ENCODE results near the gene FSTL5. TPM values are rescaled to one million over a fixed set of nuclear protein-coding genes. Genes with fewer than 3 reads are reported as not detected.

Gene FSTL5
- total and polyA plus RNA-seq, 5 donors = 0.02 TPM; not detected in 4

- Histone ChIP-seq H3K9me3 (ENCODE audit: control insufficient read depth, low read length) (no peaks in the 10 kb centered on the region), H3K27me3 (ENCODE audit: control insufficient read depth, insufficient read depth) (no peaks in the 10 kb centered on the region), H3K4me1 (ENCODE audit: control insufficient read depth, insufficient read depth, low read length) (no peaks in the 10 kb centered on the region), H3K27ac (ENCODE audit: low read length) (no peak overlapping the region), H3K4me3 (ENCODE audit: low read length) (no peak overlapping the region)
- no peak for DNase-seq
- ATAC-seq = no peak
- 87% methylated on average over 6 of the region's 6 CpGs for whole genome bisulfite sequencing
- intact Hi-C loops (cut with DNase I) = no loop called here
Measured at GRCh38 chr4:161894493-161895167, 269.2 kb downstream of the FSTL5 start.

GRCh38 chr4:161894014-161894413 is 269.8 kb downstream of the FSTL5 start:
- Histone ChIP-seq H3K4me1 (ENCODE audit: control insufficient read depth, insufficient read depth, low read length) (no peaks in the 10 kb centered on the region), H3K27ac (ENCODE audit: low read length) (no peak overlapping the region), H3K27me3 (ENCODE audit: control insufficient read depth, insufficient read depth) (no peaks in the 10 kb centered on the region), H3K4me3 (ENCODE audit: low read length) (no peak overlapping the region), H3K9me3 (ENCODE audit: control insufficient read depth, low read length) (no peaks in the 10 kb centered on the region)
- intact Hi-C loops (cut with DNase I) = no loop called here
- DNase-seq = no peak
- WGBS = 64% methylated on average over 1 of the region's 1 CpG
- ATAC-seq = no peak

GRCh38 chr4:161893566-161893965 is 270.2 kb downstream of the FSTL5 start:
- Histone ChIP-seq H3K27ac (ENCODE audit: low read length) (no peak overlapping the region), H3K4me3 (ENCODE audit: low read length) (no peak overlapping the region), H3K4me1 (ENCODE audit: control insufficient read depth, insufficient read depth, low read length) (no peaks in the 10 kb centered on the region), H3K9me3 (ENCODE audit: control insufficient read depth, low read length) (no peaks in the 10 kb centered on the region), H3K27me3 (ENCODE audit: control insufficient read depth, insufficient read depth) (no peaks in the 10 kb centered on the region)
- WGBS = 78% methylated on average over 1 of the region's 1 CpG
- no peak for ATAC-seq
- DNase-seq = no peak
- intact Hi-C loops (cut with DNase I) = no loop called here

DNA sequence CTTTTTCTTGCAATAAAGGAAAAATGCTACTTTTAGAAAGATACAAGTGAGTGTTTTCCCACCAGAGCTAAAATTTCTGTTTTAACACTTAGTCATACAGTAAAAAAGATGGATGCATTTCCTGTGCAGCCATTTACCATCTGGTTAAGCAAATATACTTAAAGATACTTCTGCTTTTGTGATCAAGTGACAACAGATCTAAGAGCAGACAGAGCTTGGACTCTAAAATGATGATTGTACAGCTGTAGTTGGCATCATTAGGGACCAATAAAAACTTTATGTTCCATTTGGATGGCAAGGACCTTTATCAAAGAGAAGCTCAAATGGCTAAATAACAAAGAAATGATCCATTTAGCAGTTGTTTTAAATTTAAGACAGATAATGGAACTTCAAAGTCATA is 270.8 kb downstream of the FSTL5 start:
- DNase-seq (no peak), ATAC-seq (no peak)
- Histone ChIP-seq H3K27ac (ENCODE audit: low read length) (no peak overlapping the region), H3K27me3 (ENCODE audit: control insufficient read depth, insufficient read depth) (no peaks in the 10 kb centered on the region), H3K4me1 (ENCODE audit: control insufficient read depth, insufficient read depth, low read length) (no peaks in the 10 kb centered on the region), H3K4me3 (ENCODE audit: low read length) (no peak overlapping the region), H3K9me3 (ENCODE audit: control insufficient read depth, low read length) (no peaks in the 10 kb centered on the region)
- intact Hi-C loops (cut with DNase I) = no loop called here

- H3K9me3 ChIP-seq (ENCODE audit: control insufficient read depth, low read length) = no peaks in the 10 kb centered on the region
- H3K27ac ChIP-seq (ENCODE audit: low read length) = no peak overlapping the region
- intact Hi-C loops (cut with DNase I) = no loop called here
- no peak overlapping the region for H3K4me3 ChIP-seq (ENCODE audit: low read length)
- H3K4me1 ChIP-seq (ENCODE audit: control insufficient read depth, insufficient read depth, low read length) = no peaks in the 10 kb centered on the region
- ATAC-seq (no peak), DNase-seq (no peak)
- WGBS = 54% methylated on average over 4 of the region's 4 CpGs
- H3K27me3 ChIP-seq (ENCODE audit: control insufficient read depth, insufficient read depth) = no peaks in the 10 kb centered on the region
Measured at GRCh38 chr4:161883157-161883556, 280.6 kb downstream of the FSTL5 start.

GRCh38 chr4:161881370-161881769 is 282.4 kb downstream of the FSTL5 start:
- ATAC-seq (no peak), DNase-seq (no peak)
- intact Hi-C loops (cut with DNase I) = no loop called here
- H3K9me3 ChIP-seq (ENCODE audit: control insufficient read depth, low read length) = no peaks in the 10 kb centered on the region
- no peak overlapping the region for H3K4me3 ChIP-seq (ENCODE audit: low read length)
- no peaks in the 10 kb centered on the region for H3K4me1 ChIP-seq (ENCODE audit: control insufficient read depth, insufficient read depth, low read length)
- 77% methylated on average over 4 of the region's 4 CpGs for WGBS
- H3K27me3 ChIP-seq (ENCODE audit: control insufficient read depth, insufficient read depth) = no peaks in the 10 kb centered on the region
- H3K27ac ChIP-seq (ENCODE audit: low read length) = no peak overlapping the region

DNA sequence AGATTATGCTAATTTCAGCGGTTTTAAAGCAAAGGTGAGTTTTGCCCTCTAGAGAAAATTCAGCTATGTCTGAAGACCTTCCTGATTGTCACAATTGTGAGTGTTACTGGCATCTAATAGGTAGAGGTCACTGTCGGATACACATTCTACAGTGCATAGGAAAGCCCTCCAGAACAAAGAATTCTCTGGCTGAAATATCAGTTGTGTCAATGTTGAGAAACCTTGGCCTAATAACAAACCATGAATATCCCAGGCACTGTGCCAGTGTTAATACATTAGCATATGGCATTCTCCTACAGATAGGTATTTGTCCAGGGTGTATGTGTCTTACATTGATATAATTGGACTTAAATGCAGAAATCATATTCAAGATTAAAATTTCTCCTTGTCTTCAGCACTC is 294.3 kb downstream of the FSTL5 start:
- H3K9me3 ChIP-seq (ENCODE audit: control insufficient read depth, low read length) = no peaks in the 10 kb centered on the region
- WGBS = 67% methylated on average over 2 of the region's 2 CpGs

GRCh38 chr4:161856711-161857326 is 307.0 kb downstream of the FSTL5 start:
- no peaks in the 10 kb centered on the region for H3K27me3 ChIP-seq (ENCODE audit: control insufficient read depth, insufficient read depth)
- intact Hi-C loops (cut with DNase I) = no loop called here
- no peak overlapping the region for H3K4me3 ChIP-seq (ENCODE audit: low read length)
- no peak overlapping the region for H3K27ac ChIP-seq (ENCODE audit: low read length)
- WGBS = 80% methylated on average over 1 of the region's 1 CpG
- ATAC-seq (no peak), DNase-seq (no peak)
- H3K4me1 ChIP-seq (ENCODE audit: control insufficient read depth, insufficient read depth, low read length) = no peaks in the 10 kb centered on the region
- H3K9me3 ChIP-seq (ENCODE audit: control insufficient read depth, low read length) = no peaks in the 10 kb centered on the region

More for the DNA sequence above, 294.3 kb downstream of the FSTL5 start:
- no peak overlapping the region for H3K4me3 ChIP-seq (ENCODE audit: low read length)
- no peak for DNase-seq
- H3K27me3 ChIP-seq (ENCODE audit: control insufficient read depth, insufficient read depth) = no peaks in the 10 kb centered on the region
- no peak for ATAC-seq
- no peak overlapping the region for H3K27ac ChIP-seq (ENCODE audit: low read length)
- H3K4me1 ChIP-seq (ENCODE audit: control insufficient read depth, insufficient read depth, low read length) = no peaks in the 10 kb centered on the region
- intact Hi-C loops (cut with DNase I) = no loop called here

DNA sequence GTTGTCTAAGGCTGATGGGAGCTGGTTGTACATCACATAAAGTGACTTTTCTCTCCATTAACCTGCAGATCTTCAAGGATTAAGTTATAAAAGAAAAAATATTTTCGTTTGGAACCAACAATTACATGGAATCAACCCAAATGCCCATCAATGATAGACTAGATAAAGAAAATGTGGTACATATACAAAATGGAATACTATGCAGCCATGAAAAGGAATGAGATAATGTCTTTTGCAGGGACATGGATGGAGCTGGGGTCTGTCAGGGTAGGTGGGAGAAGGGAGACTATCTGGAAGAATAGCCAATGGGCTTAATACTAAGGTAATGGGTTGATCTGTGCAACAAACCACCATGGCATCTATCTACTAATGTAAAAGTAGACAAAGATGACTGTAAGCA is 313.2 kb downstream of the FSTL5 start:
- Histone ChIP-seq H3K9me3 (ENCODE audit: control insufficient read depth, low read length) (no peaks in the 10 kb centered on the region), H3K27ac (ENCODE audit: low read length) (no peak overlapping the region), H3K4me1 (ENCODE audit: control insufficient read depth, insufficient read depth, low read length) (no peaks in the 10 kb centered on the region), H3K27me3 (ENCODE audit: control insufficient read depth, insufficient read depth) (no peaks in the 10 kb centered on the region), H3K4me3 (ENCODE audit: low read length) (no peak overlapping the region)
- 24% methylated on average over 1 of the region's 1 CpG for WGBS
- DNase-seq = no peak
- intact Hi-C loops (cut with DNase I) = no loop called here
- ATAC-seq = no peak

DNA sequence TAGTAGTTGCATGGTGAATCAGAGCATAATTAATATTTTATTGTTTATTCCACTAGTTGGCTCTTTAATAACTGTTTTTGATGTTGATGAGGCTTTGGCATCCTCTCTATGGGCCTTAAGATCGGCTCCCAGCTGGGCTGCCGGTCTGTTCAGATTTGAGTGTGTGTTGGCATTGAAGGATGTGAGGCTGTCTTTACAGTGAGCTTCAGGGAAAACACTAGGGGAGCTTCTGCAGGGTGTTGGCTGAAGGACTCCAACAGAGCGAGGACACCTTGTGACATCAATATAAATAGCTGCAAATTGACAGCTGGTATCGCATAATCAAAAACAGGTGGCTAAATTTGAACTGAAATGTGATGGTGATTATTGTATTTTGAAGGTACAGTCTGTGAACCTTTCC is 322.0 kb downstream of the FSTL5 start:
- DNase-seq = no peak
- 54% methylated on average over 4 of the region's 4 CpGs for WGBS
- H3K4me3 ChIP-seq (ENCODE audit: low read length) = no peak overlapping the region

DNA sequence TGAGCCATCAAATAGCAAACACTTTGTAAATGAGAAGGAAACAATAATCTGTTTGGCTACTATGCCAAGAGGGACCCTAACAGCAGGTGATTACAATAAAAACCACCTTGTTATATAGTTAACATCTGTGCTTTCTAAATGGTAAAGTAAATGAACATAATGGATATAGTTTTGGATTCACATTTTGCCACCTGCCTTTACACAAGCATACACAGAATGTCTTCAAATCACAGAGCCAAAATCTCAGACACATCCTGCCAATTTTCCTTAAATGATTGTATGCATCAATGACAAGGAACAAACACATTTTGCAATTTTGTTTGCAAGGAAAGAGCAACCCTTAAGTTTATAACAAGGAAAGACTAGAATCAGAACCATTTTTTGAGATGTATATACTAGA is 334.2 kb downstream of the FSTL5 start:
- Histone ChIP-seq H3K4me3 (ENCODE audit: low read length) (no peak overlapping the region), H3K27me3 (ENCODE audit: control insufficient read depth, insufficient read depth) (no peaks in the 10 kb centered on the region), H3K9me3 (ENCODE audit: control insufficient read depth, low read length) (no peaks in the 10 kb centered on the region), H3K4me1 (ENCODE audit: control insufficient read depth, insufficient read depth, low read length) (no peaks in the 10 kb centered on the region), H3K27ac (ENCODE audit: low read length) (no peak overlapping the region)
- ATAC-seq (no peak), DNase-seq (no peak)
- intact Hi-C loops (cut with DNase I) = no loop called here

More for the DNA sequence above, 322.0 kb downstream of the FSTL5 start:
- no peak overlapping the region for H3K27ac ChIP-seq (ENCODE audit: low read length)
- no peaks in the 10 kb centered on the region for H3K9me3 ChIP-seq (ENCODE audit: control insufficient read depth, low read length)
- ATAC-seq = no peak
- no peaks in the 10 kb centered on the region for H3K4me1 ChIP-seq (ENCODE audit: control insufficient read depth, insufficient read depth, low read length)
- H3K27me3 ChIP-seq (ENCODE audit: control insufficient read depth, insufficient read depth) = no peaks in the 10 kb centered on the region
- intact Hi-C loops (cut with DNase I) = no loop called here

- Histone ChIP-seq H3K27ac (ENCODE audit: low read length) (no peak overlapping the region), H3K4me3 (ENCODE audit: low read length) (no peak overlapping the region), H3K27me3 (ENCODE audit: control insufficient read depth, insufficient read depth) (no peaks in the 10 kb centered on the region), H3K9me3 (ENCODE audit: control insufficient read depth, low read length) (peaks cover 3% of the 10 kb centered on the region), H3K4me1 (ENCODE audit: control insufficient read depth, insufficient read depth, low read length) (no peaks in the 10 kb centered on the region)
- intact Hi-C loops (cut with DNase I) = no loop called here
- DNase-seq (no peak), ATAC-seq (no peak)
- WGBS = 47% methylated on average over 1 of the region's 1 CpG
Measured at GRCh38 chr4:161828061-161828460, 335.7 kb downstream of the FSTL5 start.

Measured in right cardiac atrium (tissue), 5 donors.